Gastrocnemius medialis (tissue), 4 donors: ENCODE results near the gene STX3.

Source experiments
- CTCF ChIP-seq, 5 experiments: fragments of 450-650 bp in 3 of 5; fragments of 200-600 bp in 2 of 5; sonication (generic) in 2 of 5; IDR thresholded peaks in 4 of 5; conservative IDR thresholded peaks in 1 of 5; 1 replicate in 4 of 5; 2 replicates in 1 of 5; pipeline ENCODE4 v1.5.1; 2016 to 2019; ENCODE audit warnings: antibody characterized with exemption in 5 of 5, mild to moderate bottlenecking in 3 of 5, moderate library complexity in 3 of 5
- POLR2A ChIP-seq, 2 donors: fragments of 450-650 bp; IDR thresholded peaks; one replicate each; pipeline ENCODE4 v1.6.1; 2017; ENCODE audit warnings: antibody characterized with exemption in 2 of 2, mild to moderate bottlenecking in 2 of 2, moderate library complexity in 2 of 2

GRCh38 chr11:59765068-59765735 lies 10.0 kb downstream of the STX3 start:
- TF ChIP-seq CTCF (IDR thresholded peaks at IDR 0.05 in 4 of 5, conservative IDR thresholded peaks at IDR 0.05 in 1 of 5) (no peak), POLR2A (IDR thresholded peaks at IDR 0.05) (no peak)
